ENCODE measurements around the gene MRPS23.

GRCh38 chr17:57819867-57820266 is 30.0 kb downstream of the MRPS23 start:
- no peak for TF ChIP-seq CTCF (conservative IDR thresholded peaks at IDR 0.05; ENCODE audit: low read depth, low read length)
- no peak for TF ChIP-seq BHLHE40 (IDR thresholded peaks at IDR 0.05; ENCODE audit: low read depth, low read length)
- TF ChIP-seq POLR2A (IDR thresholded peaks at IDR 0.05; ENCODE audit: low read depth, low read length), result no peak
- no peak for TF ChIP-seq SMC3 (IDR thresholded peaks at IDR 0.05; ENCODE audit: low read depth, low read length)
- no peak for TF ChIP-seq RFX5 (IDR thresholded peaks at IDR 0.05; ENCODE audit: low read depth, low read length)
- no peak for TF ChIP-seq USF2 (IDR thresholded peaks at IDR 0.05; ENCODE audit: low read depth, low read length)
- no peak for TF ChIP-seq CEBPB (IDR thresholded peaks at IDR 0.05; ENCODE audit: low read depth, low read length)
- no peak for TF ChIP-seq FOS (IDR thresholded peaks at IDR 0.05; ENCODE audit: low read depth, low read length)
- no peak for TF ChIP-seq MAZ (IDR thresholded peaks at IDR 0.05; ENCODE audit: borderline replicate concordance, low read depth, low read length)
- TF ChIP-seq MAFK (IDR thresholded peaks at IDR 0.05; ENCODE audit: low read depth, low read length), result no peak
- TF ChIP-seq RAD21 (IDR thresholded peaks at IDR 0.05; ENCODE audit: low read length), result no peak
- no peak for TF ChIP-seq ELK1 (IDR thresholded peaks at IDR 0.05; ENCODE audit: borderline replicate concordance, low read depth, low read length)

All from IMR-90 (cell line).